Measurements from ENCODE around the gene PLA2R1.

GRCh38 chr2:159973325-159973724, 89.1 kb downstream of the PLA2R1 start:
- TF ChIP-seq CTCF (IDR thresholded peaks at IDR 0.05; ENCODE audit: low read depth, low read length, poor library complexity, severe bottlenecking) = no peak
- no peak for TF ChIP-seq EZH2phosphoT487 (IDR thresholded peaks at IDR 0.05; ENCODE audit: borderline replicate concordance, low read length)
